ENCODE measurements around the gene ANKFN1.

Gene ANKFN1

GRCh38 chr17:56359518-56359917 lies 206.2 kb downstream of the ANKFN1 start:
- TF ChIP-seq CTCF (conservative IDR thresholded peaks at IDR 0.05; ENCODE audit: control insufficient read depth, insufficient read depth, low read depth, low read length): no peak
- DNase-seq (ENCODE audit: low read depth): no peak
- no peak overlapping the region for H3K4me3 ChIP-seq (ENCODE audit: control insufficient read depth, low read depth, low read length)

GRCh38 chr17:56367366-56367765 lies 214.1 kb downstream of the ANKFN1 start:
- DNase-seq (ENCODE audit: low read depth): no peak
- no peak overlapping the region for H3K4me3 ChIP-seq (ENCODE audit: control insufficient read depth, low read depth, low read length)
- TF ChIP-seq CTCF (conservative IDR thresholded peaks at IDR 0.05; ENCODE audit: control insufficient read depth, insufficient read depth, low read depth, low read length): no peak

- no peak for TF ChIP-seq CTCF (conservative IDR thresholded peaks at IDR 0.05; ENCODE audit: control insufficient read depth, insufficient read depth, low read depth, low read length)
- no peak overlapping the region for H3K4me3 ChIP-seq (ENCODE audit: control insufficient read depth, low read depth, low read length)
- no peak for DNase-seq (ENCODE audit: low read depth)
Measured at GRCh38 chr17:56373981-56374833, 220.9 kb downstream of the ANKFN1 start.

GRCh38 chr17:56389356-56389755 lies 236.1 kb downstream of the ANKFN1 start:
- TF ChIP-seq CTCF (conservative IDR thresholded peaks at IDR 0.05; ENCODE audit: control insufficient read depth, insufficient read depth, low read depth, low read length): no peak
- no peak overlapping the region for H3K4me3 ChIP-seq (ENCODE audit: control insufficient read depth, low read depth, low read length)
- no peak for DNase-seq (ENCODE audit: low read depth)

GRCh38 chr17:56392321-56392720 lies 239.0 kb downstream of the ANKFN1 start:
- no peak overlapping the region for H3K4me3 ChIP-seq (ENCODE audit: control insufficient read depth, low read depth, low read length)
- DNase-seq (ENCODE audit: low read depth): no peak
- TF ChIP-seq CTCF (conservative IDR thresholded peaks at IDR 0.05; ENCODE audit: control insufficient read depth, insufficient read depth, low read depth, low read length): no peak

- DNase-seq (ENCODE audit: low read depth): no peak
- H3K4me3 ChIP-seq (ENCODE audit: control insufficient read depth, low read depth, low read length): no peak overlapping the region
- TF ChIP-seq CTCF (conservative IDR thresholded peaks at IDR 0.05; ENCODE audit: control insufficient read depth, insufficient read depth, low read depth, low read length): no peak
Measured at GRCh38 chr17:56393156-56393555, 239.9 kb downstream of the ANKFN1 start.

Measured in fibroblast of mammary gland (primary cell).